ENCODE measurements around the gene SLC34A3.

The SLC34A3 gene

DNA sequence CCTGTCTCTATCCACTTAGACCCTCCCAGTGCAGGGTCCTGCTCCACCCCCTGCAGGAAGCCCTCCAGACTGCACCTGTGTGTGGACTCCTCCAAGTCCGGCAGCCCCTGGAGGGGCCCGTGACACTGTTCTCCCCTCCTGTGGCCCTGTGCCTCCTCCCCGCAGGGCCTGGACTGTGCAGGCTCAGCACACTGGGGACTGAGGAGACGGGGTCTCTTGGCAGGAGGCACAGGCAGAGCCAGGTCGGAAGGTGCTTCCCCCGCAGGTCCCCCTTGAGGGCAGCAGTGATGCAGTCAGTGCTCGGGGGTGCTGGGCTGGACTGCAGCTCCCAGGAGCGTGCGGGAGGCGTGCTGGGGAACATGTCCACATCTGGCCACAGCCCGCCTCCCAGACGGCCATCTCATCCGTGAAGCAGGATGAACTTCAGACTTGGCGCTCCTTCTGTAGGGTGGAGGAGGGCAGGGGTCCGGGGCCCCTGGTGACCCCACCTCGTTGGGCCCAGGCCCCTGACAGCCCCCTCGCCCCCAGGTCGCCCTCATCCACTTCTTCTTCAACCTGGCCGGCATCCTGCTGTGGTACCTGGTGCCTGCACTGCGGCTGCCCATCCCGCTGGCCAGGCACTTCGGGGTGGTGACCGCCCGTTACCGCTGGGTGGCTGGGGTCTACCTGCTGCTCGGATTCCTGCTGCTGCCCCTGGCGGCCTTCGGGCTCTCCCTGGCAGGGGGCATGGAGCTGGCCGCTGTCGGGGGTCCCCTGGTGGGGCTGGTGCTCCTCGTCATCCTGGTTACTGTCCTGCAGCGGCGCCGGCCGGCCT is 4.9 kb downstream of the SLC34A3 start:
- TF ChIP-seq FOXM1 (IDR thresholded peaks at IDR 0.05; ENCODE audit: borderline replicate concordance, low read depth) (no peak), EP300 (IDR thresholded peaks at IDR 0.05; ENCODE audit: borderline replicate concordance) (no peak), CEBPB (IDR thresholded peaks at IDR 0.05) (no peak), TCF12 (IDR thresholded peaks at IDR 0.05; ENCODE audit: low read depth) (no peak), TAF1 (IDR thresholded peaks at IDR 0.05; ENCODE audit: low read depth) (no peak), YY1 (IDR thresholded peaks at IDR 0.05; ENCODE audit: low read depth) (no peak), RAD21 (IDR thresholded peaks at IDR 0.05; ENCODE audit: low read depth) (no peak), ZBTB7A (IDR thresholded peaks at IDR 0.05; ENCODE audit: low read depth) (no peak), NFIC (IDR thresholded peaks at IDR 0.05) (no peak), TEAD4 (IDR thresholded peaks at IDR 0.05) (no peak), CREB1 (IDR thresholded peaks at IDR 0.05; ENCODE audit: low read depth) (no peak), EGR1 (IDR thresholded peaks at IDR 0.05) (no peak)
- TF ChIP-seq, protein P1, sequence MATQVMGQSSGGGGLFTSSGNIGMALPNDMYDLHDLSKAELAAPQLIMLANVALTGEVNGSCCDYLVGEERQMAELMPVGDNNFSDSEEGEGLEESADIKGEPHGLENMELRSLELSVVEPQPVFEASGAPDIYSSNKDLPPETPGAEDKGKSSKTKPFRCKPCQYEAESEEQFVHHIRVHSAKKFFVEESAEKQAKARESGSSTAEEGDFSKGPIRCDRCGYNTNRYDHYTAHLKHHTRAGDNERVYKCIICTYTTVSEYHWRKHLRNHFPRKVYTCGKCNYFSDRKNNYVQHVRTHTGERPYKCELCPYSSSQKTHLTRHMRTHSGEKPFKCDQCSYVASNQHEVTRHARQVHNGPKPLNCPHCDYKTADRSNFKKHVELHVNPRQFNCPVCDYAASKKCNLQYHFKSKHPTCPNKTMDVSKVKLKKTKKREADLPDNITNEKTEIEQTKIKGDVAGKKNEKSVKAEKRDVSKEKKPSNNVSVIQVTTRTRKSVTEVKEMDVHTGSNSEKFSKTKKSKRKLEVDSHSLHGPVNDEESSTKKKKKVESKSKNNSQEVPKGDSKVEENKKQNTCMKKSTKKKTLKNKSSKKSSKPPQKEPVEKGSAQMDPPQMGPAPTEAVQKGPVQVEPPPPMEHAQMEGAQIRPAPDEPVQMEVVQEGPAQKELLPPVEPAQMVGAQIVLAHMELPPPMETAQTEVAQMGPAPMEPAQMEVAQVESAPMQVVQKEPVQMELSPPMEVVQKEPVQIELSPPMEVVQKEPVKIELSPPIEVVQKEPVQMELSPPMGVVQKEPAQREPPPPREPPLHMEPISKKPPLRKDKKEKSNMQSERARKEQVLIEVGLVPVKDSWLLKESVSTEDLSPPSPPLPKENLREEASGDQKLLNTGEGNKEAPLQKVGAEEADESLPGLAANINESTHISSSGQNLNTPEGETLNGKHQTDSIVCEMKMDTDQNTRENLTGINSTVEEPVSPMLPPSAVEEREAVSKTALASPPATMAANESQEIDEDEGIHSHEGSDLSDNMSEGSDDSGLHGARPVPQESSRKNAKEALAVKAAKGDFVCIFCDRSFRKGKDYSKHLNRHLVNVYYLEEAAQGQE (IDR thresholded peaks at IDR 0.05; ENCODE audit: low read depth), result no peak
- TF ChIP-seq, protein P2, sequence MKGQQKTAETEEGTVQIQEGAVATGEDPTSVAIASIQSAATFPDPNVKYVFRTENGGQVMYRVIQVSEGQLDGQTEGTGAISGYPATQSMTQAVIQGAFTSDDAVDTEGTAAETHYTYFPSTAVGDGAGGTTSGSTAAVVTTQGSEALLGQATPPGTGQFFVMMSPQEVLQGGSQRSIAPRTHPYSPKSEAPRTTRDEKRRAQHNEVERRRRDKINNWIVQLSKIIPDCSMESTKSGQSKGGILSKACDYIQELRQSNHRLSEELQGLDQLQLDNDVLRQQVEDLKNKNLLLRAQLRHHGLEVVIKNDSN (IDR thresholded peaks at IDR 0.05), result no peak
- TF ChIP-seq, protein P3, sequence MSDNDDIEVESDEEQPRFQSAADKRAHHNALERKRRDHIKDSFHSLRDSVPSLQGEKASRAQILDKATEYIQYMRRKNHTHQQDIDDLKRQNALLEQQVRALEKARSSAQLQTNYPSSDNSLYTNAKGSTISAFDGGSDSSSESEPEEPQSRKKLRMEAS (IDR thresholded peaks at IDR 0.05), result no peak

DNA sequence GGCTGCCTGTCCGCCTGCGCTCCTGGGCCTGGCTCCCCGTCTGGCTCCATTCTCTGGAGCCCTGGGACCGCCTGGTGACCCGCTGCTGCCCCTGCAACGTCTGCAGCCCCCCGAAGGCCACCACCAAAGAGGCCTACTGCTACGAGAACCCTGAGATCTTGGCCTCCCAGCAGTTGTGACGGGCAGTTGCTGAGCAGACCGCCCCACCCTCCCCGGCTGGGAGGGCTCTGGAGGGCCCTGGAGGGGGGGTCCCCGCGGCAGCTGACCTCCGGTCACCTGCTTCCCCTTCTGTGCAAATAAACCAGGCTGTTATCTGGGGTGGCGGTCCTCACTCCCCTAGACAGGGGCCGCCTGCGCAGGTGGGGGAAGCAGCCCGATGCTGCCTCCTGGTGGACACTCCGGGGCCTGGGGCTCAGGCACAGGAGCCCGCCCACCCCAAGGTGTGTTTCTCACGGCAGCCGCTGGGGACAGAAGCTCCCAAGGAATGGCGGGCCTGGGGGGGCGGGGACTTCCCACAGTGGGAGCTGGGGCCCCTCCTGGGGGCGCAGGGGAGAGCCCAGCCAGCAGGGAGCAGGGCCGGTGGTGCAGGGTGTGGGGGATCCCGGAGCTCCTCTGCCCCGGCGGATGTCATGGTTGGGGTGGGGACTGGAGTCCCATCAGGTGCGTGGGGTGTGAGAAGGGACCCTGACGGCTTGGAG is 5.7 kb downstream of the SLC34A3 start:
- TF ChIP-seq, protein P3 (IDR thresholded peaks at IDR 0.05), result peak; percentile 28; the same call in 1 of the 2 replicates
- TF ChIP-seq FOXM1 (IDR thresholded peaks at IDR 0.05; ENCODE audit: borderline replicate concordance, low read depth), result 0 out of 2 replicates have a peak, but pooled peaks have one; percentile 9
- TF ChIP-seq TEAD4 (IDR thresholded peaks at IDR 0.05), result peak; percentile 32; the same call in 1 of the 2 replicates
- TF ChIP-seq EGR1 (IDR thresholded peaks at IDR 0.05), result peak; percentile 41
- peak; percentile 83 for TF ChIP-seq YY1 (IDR thresholded peaks at IDR 0.05; ENCODE audit: low read depth)
- peak; percentile 86 for TF ChIP-seq RAD21 (IDR thresholded peaks at IDR 0.05; ENCODE audit: low read depth)
- no peak for TF ChIP-seq CEBPB (IDR thresholded peaks at IDR 0.05)
- no peak for TF ChIP-seq NFIC (IDR thresholded peaks at IDR 0.05)
- peak; percentile 16; the same call in 1 of the 2 replicates for TF ChIP-seq TCF12 (IDR thresholded peaks at IDR 0.05; ENCODE audit: low read depth)
- peak; percentile 97 for TF ChIP-seq ZBTB7A (IDR thresholded peaks at IDR 0.05; ENCODE audit: low read depth)

DNA sequence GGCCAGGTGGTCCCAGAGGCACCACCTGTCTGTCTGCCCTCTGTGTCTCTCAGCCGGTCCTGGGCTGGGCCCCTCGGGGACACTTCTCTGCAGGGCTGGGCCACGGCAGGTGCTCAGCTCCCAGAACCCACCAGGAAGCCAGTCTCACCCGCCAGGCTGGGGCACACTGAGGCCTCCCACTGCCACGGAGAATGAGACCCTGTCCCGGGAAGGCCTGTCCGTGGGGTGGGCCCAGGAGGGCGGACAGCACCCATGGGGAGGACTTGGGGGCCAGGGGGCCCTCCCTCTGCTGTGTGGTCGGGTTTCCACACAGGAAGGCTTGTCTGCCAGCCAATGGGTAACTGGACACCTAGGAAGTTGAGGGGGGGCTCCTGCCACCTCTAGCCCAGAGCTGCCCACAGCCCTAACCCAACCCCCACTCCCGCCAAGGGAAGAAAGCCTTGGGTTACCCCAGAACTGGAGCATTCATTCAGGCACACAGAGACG is 6.3 kb downstream of the SLC34A3 start:
- 0 out of 2 replicates have a peak, but pooled peaks have one; percentile 7 for TF ChIP-seq FOXM1 (IDR thresholded peaks at IDR 0.05; ENCODE audit: borderline replicate concordance, low read depth)
- no peak for TF ChIP-seq EGR1 (IDR thresholded peaks at IDR 0.05)
- 0 out of 2 replicates have a peak, but pooled peaks have one; percentile 3 for TF ChIP-seq NFIC (IDR thresholded peaks at IDR 0.05)
- TF ChIP-seq ZBTB7A (IDR thresholded peaks at IDR 0.05; ENCODE audit: low read depth), result no peak
- no peak for TF ChIP-seq RAD21 (IDR thresholded peaks at IDR 0.05; ENCODE audit: low read depth)

DNA sequence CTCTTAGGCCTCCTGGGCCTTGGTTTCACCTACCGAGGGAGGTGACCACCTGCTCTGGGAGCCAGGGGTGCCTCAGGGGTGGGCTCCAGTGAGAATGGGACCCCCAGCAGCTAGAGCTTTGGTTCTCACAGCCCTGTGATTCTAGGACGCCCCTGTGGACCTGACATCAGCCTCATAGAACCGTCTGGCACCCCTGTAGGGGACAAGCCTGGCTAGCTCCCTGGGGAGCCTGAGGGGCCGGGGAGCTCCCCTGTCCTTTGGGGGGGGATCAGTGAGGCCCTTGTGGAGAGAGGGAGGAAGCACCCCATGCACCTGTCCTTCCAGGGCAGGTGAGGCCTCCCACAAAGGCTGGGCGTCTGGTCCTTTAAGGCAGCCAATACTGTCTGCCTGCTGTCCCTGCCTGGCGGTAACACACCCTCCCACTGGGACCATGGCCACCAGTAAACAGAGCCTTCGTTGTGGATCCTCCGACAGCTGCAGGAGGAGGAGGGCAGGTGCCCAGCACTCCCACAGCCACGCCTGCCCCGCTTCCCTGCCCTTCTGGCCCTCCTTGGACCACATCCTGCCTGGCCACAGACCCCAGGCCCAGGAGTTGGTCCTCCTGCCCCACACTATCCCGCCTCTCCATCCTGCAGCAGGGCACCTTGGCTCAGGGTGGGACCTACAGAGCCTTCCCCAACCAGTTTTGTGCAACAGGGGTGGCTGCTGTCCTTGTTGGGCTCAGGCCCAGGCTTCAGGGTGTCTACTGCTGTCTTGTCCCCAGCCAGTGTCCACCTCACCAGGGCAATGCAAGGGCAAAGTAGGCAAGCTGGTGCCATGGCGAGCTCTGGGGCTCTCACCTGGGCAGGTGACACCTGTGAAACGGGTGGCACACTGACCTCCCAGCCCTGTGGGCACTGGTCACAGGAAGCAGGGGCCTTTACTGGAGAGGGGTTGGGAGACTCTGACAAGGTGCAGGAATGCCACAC is 7.3 kb downstream of the SLC34A3 start:
- TF ChIP-seq CREB1 (IDR thresholded peaks at IDR 0.05; ENCODE audit: low read depth) (no peak), RAD21 (IDR thresholded peaks at IDR 0.05; ENCODE audit: low read depth) (no peak), ZBTB7A (IDR thresholded peaks at IDR 0.05; ENCODE audit: low read depth) (peak; percentile 49; the same call in 1 of the 2 replicates), TCF12 (IDR thresholded peaks at IDR 0.05; ENCODE audit: low read depth) (no peak)
- TF ChIP-seq, protein P3 (IDR thresholded peaks at IDR 0.05), result no peak

DNA sequence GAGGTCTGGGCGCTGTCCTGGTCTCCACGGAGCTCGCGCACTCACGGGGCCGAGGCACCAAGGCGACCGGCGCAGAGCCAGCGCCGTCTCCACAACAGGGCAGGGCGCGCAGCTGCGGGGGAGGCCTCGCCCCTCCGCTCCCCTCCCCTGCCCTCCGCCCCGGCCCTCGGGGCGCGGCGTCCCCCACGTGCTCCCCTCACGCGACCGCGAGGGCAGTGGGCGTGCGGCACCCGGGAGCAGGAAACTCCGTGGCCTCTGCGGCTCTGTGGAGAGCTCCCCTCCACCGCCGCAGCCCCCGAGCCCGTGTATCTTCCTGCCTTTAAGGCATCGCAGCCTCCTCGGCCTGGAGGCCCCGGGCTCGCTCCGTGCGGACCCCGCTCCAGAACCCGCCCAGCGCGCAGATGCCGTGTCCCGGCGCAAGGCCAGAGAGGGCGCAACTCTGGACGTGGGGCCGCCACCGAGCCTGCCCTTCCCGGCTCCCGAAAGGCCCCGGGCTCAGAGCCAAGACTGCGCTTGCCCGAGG is 9.7 kb downstream of the SLC34A3 start:
- TF ChIP-seq EP300 (IDR thresholded peaks at IDR 0.05; ENCODE audit: borderline replicate concordance) (0 out of 2 replicates have a peak, but pooled peaks have one; percentile 28), FOXM1 (IDR thresholded peaks at IDR 0.05; ENCODE audit: borderline replicate concordance, low read depth) (no peak), TCF12 (IDR thresholded peaks at IDR 0.05; ENCODE audit: low read depth) (peak; percentile 52; the same call in 1 of the 2 replicates), RAD21 (IDR thresholded peaks at IDR 0.05; ENCODE audit: low read depth) (no peak), TAF1 (IDR thresholded peaks at IDR 0.05; ENCODE audit: low read depth) (peak; percentile 25; the same call in 1 of the 2 replicates), EGR1 (IDR thresholded peaks at IDR 0.05) (peak; percentile 51), ZBTB7A (IDR thresholded peaks at IDR 0.05; ENCODE audit: low read depth) (peak; percentile 89), TEAD4 (IDR thresholded peaks at IDR 0.05) (no peak), NFIC (IDR thresholded peaks at IDR 0.05) (peak; percentile 71; the same call in 1 of the 2 replicates)
- TF ChIP-seq, protein P3 (IDR thresholded peaks at IDR 0.05), result peak; percentile 96
- TF ChIP-seq, protein P1 (IDR thresholded peaks at IDR 0.05; ENCODE audit: low read depth), result no peak
- TF ChIP-seq, protein P2 (IDR thresholded peaks at IDR 0.05), result peak; percentile 77
